ENCODE data around the gene FBXO9.

DNA sequence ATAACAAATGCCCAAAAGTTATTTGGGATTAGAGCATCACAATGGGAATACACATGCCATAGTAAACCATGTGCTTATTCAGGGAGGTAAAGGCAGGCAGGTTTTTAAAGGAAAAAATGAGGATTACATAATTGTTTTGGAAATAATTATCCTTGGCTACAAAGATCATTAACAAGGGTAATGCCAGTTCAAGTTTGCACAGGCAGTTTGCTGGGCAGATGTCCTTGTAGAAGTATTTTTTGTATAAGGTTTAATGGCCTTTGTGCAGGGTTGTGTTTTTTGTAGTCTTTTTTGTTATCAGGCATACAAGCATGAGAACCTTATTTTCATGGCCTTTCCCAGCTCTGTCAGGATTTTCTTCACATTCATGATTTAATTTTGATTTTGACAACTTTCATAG is 24.7 kb downstream of the FBXO9 start:
- TF ChIP-seq, protein P1, sequence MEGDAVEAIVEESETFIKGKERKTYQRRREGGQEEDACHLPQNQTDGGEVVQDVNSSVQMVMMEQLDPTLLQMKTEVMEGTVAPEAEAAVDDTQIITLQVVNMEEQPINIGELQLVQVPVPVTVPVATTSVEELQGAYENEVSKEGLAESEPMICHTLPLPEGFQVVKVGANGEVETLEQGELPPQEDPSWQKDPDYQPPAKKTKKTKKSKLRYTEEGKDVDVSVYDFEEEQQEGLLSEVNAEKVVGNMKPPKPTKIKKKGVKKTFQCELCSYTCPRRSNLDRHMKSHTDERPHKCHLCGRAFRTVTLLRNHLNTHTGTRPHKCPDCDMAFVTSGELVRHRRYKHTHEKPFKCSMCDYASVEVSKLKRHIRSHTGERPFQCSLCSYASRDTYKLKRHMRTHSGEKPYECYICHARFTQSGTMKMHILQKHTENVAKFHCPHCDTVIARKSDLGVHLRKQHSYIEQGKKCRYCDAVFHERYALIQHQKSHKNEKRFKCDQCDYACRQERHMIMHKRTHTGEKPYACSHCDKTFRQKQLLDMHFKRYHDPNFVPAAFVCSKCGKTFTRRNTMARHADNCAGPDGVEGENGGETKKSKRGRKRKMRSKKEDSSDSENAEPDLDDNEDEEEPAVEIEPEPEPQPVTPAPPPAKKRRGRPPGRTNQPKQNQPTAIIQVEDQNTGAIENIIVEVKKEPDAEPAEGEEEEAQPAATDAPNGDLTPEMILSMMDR (IDR thresholded peaks at IDR 0.05): no peak
- TF ChIP-seq POLR2A (IDR thresholded peaks at IDR 0.05): no peak
